ENCODE measurements around the gene SLC39A11. TPM values are rescaled to one million over a fixed set of nuclear protein-coding genes. Genes with fewer than 3 reads are reported as not detected.

SLC39A11 gene
- total RNA-seq, 1 donor from 2014 or later: 26.0 TPM

DNA sequence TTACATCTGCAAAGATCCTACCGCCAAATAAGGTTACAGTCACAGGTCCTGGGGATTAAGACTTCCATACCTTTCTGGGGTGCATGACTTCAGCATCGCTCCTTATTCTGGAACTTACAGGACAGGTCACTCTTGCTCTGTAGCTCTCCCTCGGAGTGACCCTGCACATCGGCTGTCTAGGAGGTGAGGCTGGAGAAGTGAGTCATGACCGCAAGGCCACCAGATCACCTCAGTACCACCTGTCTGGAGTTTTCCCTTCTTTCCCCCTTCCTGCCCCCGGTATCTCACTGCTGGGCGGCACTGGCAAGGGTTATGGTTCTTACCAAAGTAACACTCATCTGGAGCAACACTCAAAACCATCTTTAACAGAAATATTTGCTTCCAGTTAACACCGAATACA is 374.8 kb downstream of the SLC39A11 start:
- Mint-ChIP-seq H3K4me3 (no peak overlapping the region), H3K4me1 (peaks cover 12% of the 10 kb centered on the region), H3K36me3 (no peaks in the 10 kb centered on the region), H3K9me3 (no peaks in the 10 kb centered on the region), H3K27ac (no peak overlapping the region), H3K27me3 (ENCODE audit: low read depth) (peaks cover 2% of the 10 kb centered on the region)
- no peak for TF ChIP-seq CTCF (IDR thresholded peaks at IDR 0.05; ENCODE audit: unreplicated experiment)
- DNase-seq (ENCODE audit: low spot score in 2 of 2, unreplicated experiment in 2 of 2): no peak

DNA sequence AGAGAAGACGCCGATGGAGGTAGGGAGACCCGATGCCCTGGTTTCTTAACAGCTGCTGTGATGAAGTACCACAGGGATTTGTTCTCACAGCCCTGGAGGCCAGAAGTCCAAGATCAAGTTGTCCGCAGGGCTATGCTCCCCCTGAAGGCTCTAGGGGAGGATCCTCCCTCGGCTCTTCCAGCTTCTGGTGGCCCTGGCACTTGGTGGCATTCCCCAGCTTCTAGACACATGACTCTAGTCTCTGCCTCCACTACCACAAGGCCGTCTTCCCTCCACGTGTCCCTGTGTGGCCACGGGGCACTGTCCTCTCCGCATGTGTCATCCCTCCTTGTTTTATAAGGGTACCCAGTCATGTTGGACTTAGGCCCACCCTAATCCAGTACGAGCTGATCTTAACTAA is 375.2 kb downstream of the SLC39A11 start:
- Mint-ChIP-seq H3K4me3 (no peak overlapping the region), H3K27ac (no peak overlapping the region), H3K36me3 (no peaks in the 10 kb centered on the region), H3K27me3 (ENCODE audit: low read depth) (peaks cover 2% of the 10 kb centered on the region), H3K9me3 (no peaks in the 10 kb centered on the region), H3K4me1 (peaks cover 12% of the 10 kb centered on the region)
- TF ChIP-seq CTCF (IDR thresholded peaks at IDR 0.05; ENCODE audit: unreplicated experiment): no peak
- DNase-seq (ENCODE audit: low spot score in 2 of 2, unreplicated experiment in 2 of 2): no peak

GRCh38 chr17:72715906-72716572 is 376.4 kb downstream of the SLC39A11 start:
- no peak for DNase-seq (ENCODE audit: low spot score in 2 of 2, unreplicated experiment in 2 of 2)
- Mint-ChIP-seq H3K27me3 (ENCODE audit: low read depth) (no peaks in the 10 kb centered on the region), H3K9me3 (peaks cover 3% of the 10 kb centered on the region), H3K36me3 (peaks cover 1% of the 10 kb centered on the region), H3K4me3 (no peak overlapping the region), H3K4me1 (peaks cover 12% of the 10 kb centered on the region), H3K27ac (peak overlapping the region; percentile 91)
- no peak for TF ChIP-seq CTCF (IDR thresholded peaks at IDR 0.05; ENCODE audit: unreplicated experiment)

- Mint-ChIP-seq H3K27ac (no peak overlapping the region), H3K27me3 (ENCODE audit: low read depth) (no peaks in the 10 kb centered on the region), H3K4me1 (peaks cover 9% of the 10 kb centered on the region), H3K9me3 (peaks cover 8% of the 10 kb centered on the region), H3K36me3 (peaks cover 4% of the 10 kb centered on the region), H3K4me3 (no peak overlapping the region)
- TF ChIP-seq CTCF (IDR thresholded peaks at IDR 0.05; ENCODE audit: unreplicated experiment): no peak
- no peak for DNase-seq (ENCODE audit: low spot score in 2 of 2, unreplicated experiment in 2 of 2)
These were observed 378.0 kb downstream of the SLC39A11 start for GRCh38 chr17:72714357-72714966.

- H3K27ac Mint-ChIP-seq: no peak overlapping the region
- peaks cover 9% of the 10 kb centered on the region for H3K9me3 Mint-ChIP-seq
- H3K4me3 Mint-ChIP-seq: no peak overlapping the region
- no peaks in the 10 kb centered on the region for H3K27me3 Mint-ChIP-seq (ENCODE audit: low read depth)
- H3K4me1 Mint-ChIP-seq: peaks cover 8% of the 10 kb centered on the region
- DNase-seq (ENCODE audit: low spot score in 2 of 2, unreplicated experiment in 2 of 2): no peak
- peaks cover 4% of the 10 kb centered on the region for H3K36me3 Mint-ChIP-seq
- TF ChIP-seq CTCF (IDR thresholded peaks at IDR 0.05; ENCODE audit: unreplicated experiment): no peak
These were observed 378.8 kb downstream of the SLC39A11 start for GRCh38 chr17:72713701-72714100.
